Measurements from ENCODE around the gene PDGFRB.

DNA sequence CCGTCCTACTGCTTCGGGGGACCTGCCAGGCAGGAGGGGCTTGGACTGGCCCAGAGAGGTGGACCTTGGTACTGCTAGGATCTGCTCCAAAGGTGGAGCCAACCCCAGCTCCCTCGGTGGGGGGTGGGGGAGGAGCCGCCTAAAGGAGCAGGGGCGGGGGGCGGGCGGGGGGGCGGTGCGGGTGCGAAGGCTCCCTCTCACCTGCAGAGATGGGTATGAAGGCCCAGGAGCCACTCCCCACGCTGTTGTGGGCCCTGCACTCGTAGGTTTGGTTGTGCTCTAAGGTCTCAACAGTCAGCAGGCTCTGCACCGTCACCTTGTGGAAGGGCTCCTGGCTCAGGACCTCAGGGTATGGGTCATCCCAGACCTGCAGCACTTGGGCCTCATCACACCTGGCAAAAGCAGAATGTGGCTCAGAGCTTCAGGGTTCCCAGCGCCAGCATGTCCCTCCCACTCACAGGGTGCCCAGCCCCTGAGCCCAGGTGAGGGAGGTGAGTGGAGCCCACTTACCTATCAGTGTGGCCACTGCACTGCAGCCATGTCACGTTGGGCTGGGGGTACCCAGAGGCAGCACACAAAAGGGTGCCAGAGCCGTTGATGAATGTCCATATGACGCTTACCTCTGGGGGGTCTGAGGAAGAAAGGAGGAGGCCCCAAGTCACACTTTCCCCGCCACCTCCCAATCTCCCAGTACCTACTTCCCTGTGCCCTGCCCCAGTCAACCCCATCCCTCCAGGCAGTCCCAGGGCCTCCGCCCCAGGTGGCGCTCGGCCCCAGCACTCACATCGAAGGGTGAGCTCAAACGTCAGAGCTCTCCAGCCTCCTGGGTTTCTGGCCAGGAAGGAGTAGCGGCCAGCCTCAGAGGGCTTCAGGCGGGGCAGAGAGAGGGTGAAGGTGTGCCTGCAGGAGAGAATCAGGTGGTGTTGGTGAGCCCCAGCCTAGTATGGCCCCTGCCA is 85.7 kb downstream of the PDGFRB start:
- TF ChIP-seq CREM (IDR thresholded peaks at IDR 0.05; ENCODE audit: low read depth) (no peak), CBFB (IDR thresholded peaks at IDR 0.05; ENCODE audit: low read depth) (no peak), CBX3 (IDR thresholded peaks at IDR 0.05; ENCODE audit: borderline replicate concordance, low read depth) (no peak), MXI1 (IDR thresholded peaks at IDR 0.05; ENCODE audit: low read depth, low read length) (no peak)
- TF ChIP-seq, protein P1, sequence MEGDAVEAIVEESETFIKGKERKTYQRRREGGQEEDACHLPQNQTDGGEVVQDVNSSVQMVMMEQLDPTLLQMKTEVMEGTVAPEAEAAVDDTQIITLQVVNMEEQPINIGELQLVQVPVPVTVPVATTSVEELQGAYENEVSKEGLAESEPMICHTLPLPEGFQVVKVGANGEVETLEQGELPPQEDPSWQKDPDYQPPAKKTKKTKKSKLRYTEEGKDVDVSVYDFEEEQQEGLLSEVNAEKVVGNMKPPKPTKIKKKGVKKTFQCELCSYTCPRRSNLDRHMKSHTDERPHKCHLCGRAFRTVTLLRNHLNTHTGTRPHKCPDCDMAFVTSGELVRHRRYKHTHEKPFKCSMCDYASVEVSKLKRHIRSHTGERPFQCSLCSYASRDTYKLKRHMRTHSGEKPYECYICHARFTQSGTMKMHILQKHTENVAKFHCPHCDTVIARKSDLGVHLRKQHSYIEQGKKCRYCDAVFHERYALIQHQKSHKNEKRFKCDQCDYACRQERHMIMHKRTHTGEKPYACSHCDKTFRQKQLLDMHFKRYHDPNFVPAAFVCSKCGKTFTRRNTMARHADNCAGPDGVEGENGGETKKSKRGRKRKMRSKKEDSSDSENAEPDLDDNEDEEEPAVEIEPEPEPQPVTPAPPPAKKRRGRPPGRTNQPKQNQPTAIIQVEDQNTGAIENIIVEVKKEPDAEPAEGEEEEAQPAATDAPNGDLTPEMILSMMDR (IDR thresholded peaks at IDR 0.05 in 2 of 3, conservative IDR thresholded peaks at IDR 0.05 in 1 of 3; ENCODE audit: control insufficient read depth in 2 of 3, extremely low read depth in 1 of 3, insufficient read depth in 1 of 3, low read depth in 3 of 3, low read length in 3 of 3): no peak
- TF ChIP-seq, protein P2, sequence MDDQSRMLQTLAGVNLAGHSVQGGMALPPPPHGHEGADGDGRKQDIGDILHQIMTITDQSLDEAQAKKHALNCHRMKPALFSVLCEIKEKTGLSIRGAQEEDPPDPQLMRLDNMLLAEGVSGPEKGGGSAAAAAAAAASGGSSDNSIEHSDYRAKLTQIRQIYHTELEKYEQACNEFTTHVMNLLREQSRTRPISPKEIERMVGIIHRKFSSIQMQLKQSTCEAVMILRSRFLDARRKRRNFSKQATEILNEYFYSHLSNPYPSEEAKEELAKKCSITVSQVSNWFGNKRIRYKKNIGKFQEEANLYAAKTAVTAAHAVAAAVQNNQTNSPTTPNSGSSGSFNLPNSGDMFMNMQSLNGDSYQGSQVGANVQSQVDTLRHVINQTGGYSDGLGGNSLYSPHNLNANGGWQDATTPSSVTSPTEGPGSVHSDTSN (IDR thresholded peaks at IDR 0.05; ENCODE audit: insufficient replicate concordance, low read depth, low read length): no peak
